Hepatocyte (in vitro differentiated cells): ENCODE results near the gene NRIP1.

ENCODE experiments used
- EZH2 ChIP-seq: fragments of 200-600 bp; sonication (generic); IDR thresholded peaks from 2 replicates; pipeline ENCODE4 v1.6.1; 2016; ENCODE audit warnings: antibody characterized with exemption, mild to moderate bottlenecking, borderline replicate concordance
- EZH2phosphoT487 ChIP-seq: fragments of 200-600 bp; sonication (generic); IDR thresholded peaks from one replicate; pipeline ENCODE4 v1.6.1; 2018; ENCODE audit warnings: antibody characterized with exemption, mild to moderate bottlenecking, low read depth, moderate library complexity; ENCODE audit not compliant: unreplicated experiment, severe bottlenecking
- TF ChIP-seq, protein P1 (sequence below): fragments of 200-600 bp; sonication (generic); IDR thresholded peaks from 2 replicates; pipeline ENCODE4 v1.5.1; 2016; ENCODE audit warnings: antibody characterized with exemption, mild to moderate bottlenecking; ENCODE audit not compliant: poor library complexity

DNA sequence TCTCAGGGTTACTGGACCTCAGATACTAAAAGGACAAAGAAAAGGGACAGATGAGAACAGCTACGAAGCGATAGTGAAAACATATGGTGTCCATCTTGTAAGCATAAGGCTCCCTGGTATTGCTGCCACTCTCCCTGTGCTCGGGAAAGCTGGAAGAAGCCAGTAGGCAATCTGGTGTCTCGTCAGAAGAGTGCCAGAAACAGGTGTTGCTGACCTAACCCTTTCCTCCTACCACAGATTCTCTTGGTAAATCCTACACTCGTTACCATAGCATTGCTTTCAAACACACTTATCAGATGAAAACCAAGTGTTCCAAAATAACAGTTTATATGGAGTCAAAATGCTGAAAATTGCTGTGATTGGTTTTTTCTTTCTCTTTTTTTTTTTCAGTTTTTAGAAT, 146.3 kb downstream of the NRIP1 start:
- TF ChIP-seq, protein P1, sequence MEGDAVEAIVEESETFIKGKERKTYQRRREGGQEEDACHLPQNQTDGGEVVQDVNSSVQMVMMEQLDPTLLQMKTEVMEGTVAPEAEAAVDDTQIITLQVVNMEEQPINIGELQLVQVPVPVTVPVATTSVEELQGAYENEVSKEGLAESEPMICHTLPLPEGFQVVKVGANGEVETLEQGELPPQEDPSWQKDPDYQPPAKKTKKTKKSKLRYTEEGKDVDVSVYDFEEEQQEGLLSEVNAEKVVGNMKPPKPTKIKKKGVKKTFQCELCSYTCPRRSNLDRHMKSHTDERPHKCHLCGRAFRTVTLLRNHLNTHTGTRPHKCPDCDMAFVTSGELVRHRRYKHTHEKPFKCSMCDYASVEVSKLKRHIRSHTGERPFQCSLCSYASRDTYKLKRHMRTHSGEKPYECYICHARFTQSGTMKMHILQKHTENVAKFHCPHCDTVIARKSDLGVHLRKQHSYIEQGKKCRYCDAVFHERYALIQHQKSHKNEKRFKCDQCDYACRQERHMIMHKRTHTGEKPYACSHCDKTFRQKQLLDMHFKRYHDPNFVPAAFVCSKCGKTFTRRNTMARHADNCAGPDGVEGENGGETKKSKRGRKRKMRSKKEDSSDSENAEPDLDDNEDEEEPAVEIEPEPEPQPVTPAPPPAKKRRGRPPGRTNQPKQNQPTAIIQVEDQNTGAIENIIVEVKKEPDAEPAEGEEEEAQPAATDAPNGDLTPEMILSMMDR = no peak
- TF ChIP-seq EZH2 (no peak), EZH2phosphoT487 (no peak)
